Urinary bladder (tissue), 4 donors: ENCODE data around the gene DYNC1I1. TPM values are rescaled to one million over a fixed set of nuclear protein-coding genes. Genes with fewer than 3 reads are reported as not detected.

ENCODE experiments used
- DNase-seq: peaks from one replicate; pipeline ENCODE4 v3.0.0-alpha.2; 2015; ENCODE audit errors: extremely low spot score
- H3K27ac ChIP-seq: one replicate; pipeline ENCODE4 v1.5.1; 2013; ENCODE audit warnings: low read depth, mild to moderate bottlenecking, moderate library complexity
- H3K36me3 ChIP-seq: one replicate; pipeline ENCODE4 v1.6.1; 2013; ENCODE audit warnings: mild to moderate bottlenecking, moderate library complexity; ENCODE audit not compliant: insufficient read depth
- H3K4me1 ChIP-seq: one replicate; pipeline ENCODE4 v1.6.1; 2013; ENCODE audit warnings: mild to moderate bottlenecking, moderate library complexity; ENCODE audit not compliant: insufficient read depth
- H3K4me3 ChIP-seq: one replicate; pipeline ENCODE4 v1.5.1; 2013; ENCODE audit warnings: low read depth, low read length
- WGBS: extraction: QIAGEN DNeasy Blood & Tissue Kit; methylation state at CpG from one replicate; pipeline ENCODE4 v1.1.7; 2013; 5-methylcytosine and 5-hydroxymethylcytosine counted together
- polyA plus RNA-seq: library from polyadenylated mRNA; stranded (reverse); fragments of 200-250 nt; gene quantifications from one replicate; pipeline ENCODE4 v1.2.3, GENCODE V29; 2013
- total RNA-seq: library from RNA; depleted of rRNA; stranded (reverse); fragments of >200 nt; gene quantifications from one replicate; pipeline ENCODE4 v1.2.3, GENCODE V29; 2014
- donor health status: healthy with polysubstance abuse.
- donor health status: healthy.

DYNC1I1 gene
- total and polyA plus RNA-seq, 2 donors, result 2.2 to 34.4 TPM

- Histone ChIP-seq H3K4me1 (no peaks in the 10 kb centered on the region), H3K36me3 (no peaks in the 10 kb centered on the region), H3K4me3 (no peak overlapping the region), H3K27ac (no peak overlapping the region)
- no peak for DNase-seq
These were observed 72.7 kb downstream of the DYNC1I1 start for GRCh38 chr7:95845007-95845406.

GRCh38 chr7:95847061-95847460, 74.7 kb downstream of the DYNC1I1 start:
- H3K36me3 ChIP-seq, result no peaks in the 10 kb centered on the region
- H3K4me3 ChIP-seq, result no peak overlapping the region
- WGBS, result 54% methylated on average over 4 of the region's 4 CpGs
- no peak for DNase-seq
- H3K27ac ChIP-seq, result no peak overlapping the region
- no peaks in the 10 kb centered on the region for H3K4me1 ChIP-seq

GRCh38 chr7:95859429-95859828, 87.1 kb downstream of the DYNC1I1 start:
- no peak for DNase-seq
- Histone ChIP-seq H3K4me3 (no peak overlapping the region), H3K4me1 (no peaks in the 10 kb centered on the region), H3K36me3 (no peaks in the 10 kb centered on the region), H3K27ac (no peak overlapping the region)
- WGBS, result 74% methylated on average over 1 of the region's 1 CpG

- WGBS, result 62% methylated on average over 2 of the region's 2 CpGs
- no peaks in the 10 kb centered on the region for H3K4me1 ChIP-seq
- no peak overlapping the region for H3K27ac ChIP-seq
- no peak overlapping the region for H3K4me3 ChIP-seq
- H3K36me3 ChIP-seq, result no peaks in the 10 kb centered on the region
- DNase-seq, result no peak
These were observed 88.7 kb downstream of the DYNC1I1 start for GRCh38 chr7:95861041-95861440.

- Histone ChIP-seq H3K4me3 (no peak overlapping the region), H3K4me1 (no peaks in the 10 kb centered on the region), H3K27ac (no peak overlapping the region), H3K36me3 (no peaks in the 10 kb centered on the region)
- no peak for DNase-seq
- WGBS, result 38% methylated on average over 2 of the region's 2 CpGs
These were observed 91.3 kb downstream of the DYNC1I1 start for GRCh38 chr7:95863623-95864022.

- H3K36me3 ChIP-seq, result no peaks in the 10 kb centered on the region
- DNase-seq, result no peak
- 75% methylated on average over 9 of the region's 9 CpGs for WGBS
- no peak overlapping the region for H3K4me3 ChIP-seq
- no peaks in the 10 kb centered on the region for H3K4me1 ChIP-seq
- no peak overlapping the region for H3K27ac ChIP-seq
These were observed 93.5 kb downstream of the DYNC1I1 start for GRCh38 chr7:95865716-95866371.

GRCh38 chr7:95867309-95867708, 95.0 kb downstream of the DYNC1I1 start:
- no peak overlapping the region for H3K27ac ChIP-seq
- 61% methylated on average over 3 of the region's 3 CpGs for WGBS
- H3K4me1 ChIP-seq, result no peaks in the 10 kb centered on the region
- DNase-seq, result no peak
- no peak overlapping the region for H3K4me3 ChIP-seq
- no peaks in the 10 kb centered on the region for H3K36me3 ChIP-seq

- no peaks in the 10 kb centered on the region for H3K36me3 ChIP-seq
These were observed 98.9 kb downstream of the DYNC1I1 start for GRCh38 chr7:95871075-95871848.

GRCh38 chr7:95871896-95872295, 99.5 kb downstream of the DYNC1I1 start:
- Histone ChIP-seq H3K27ac (no peak overlapping the region), H3K4me1 (no peaks in the 10 kb centered on the region), H3K4me3 (no peak overlapping the region), H3K36me3 (no peaks in the 10 kb centered on the region)
- DNase-seq, result no peak
- 68% methylated on average over 9 of the region's 9 CpGs for WGBS

More at GRCh38 chr7:95871075-95871848, 98.9 kb downstream of the DYNC1I1 start:
- no peak for DNase-seq
- no peak overlapping the region for H3K27ac ChIP-seq
- WGBS, result 18% methylated on average over 6 of the region's 6 CpGs
- no peaks in the 10 kb centered on the region for H3K4me1 ChIP-seq
- no peak overlapping the region for H3K4me3 ChIP-seq

- H3K27ac ChIP-seq, result no peak overlapping the region
These were observed 101.8 kb downstream of the DYNC1I1 start for GRCh38 chr7:95874129-95874528.

GRCh38 chr7:95874541-95875265, 102.3 kb downstream of the DYNC1I1 start:
- no peaks in the 10 kb centered on the region for H3K4me1 ChIP-seq
- no peak overlapping the region for H3K27ac ChIP-seq
- no peak overlapping the region for H3K4me3 ChIP-seq
- DNase-seq, result no peak
- H3K36me3 ChIP-seq, result no peaks in the 10 kb centered on the region
- WGBS, result 78% methylated on average over 4 of the region's 4 CpGs

More at GRCh38 chr7:95874129-95874528, 101.8 kb downstream of the DYNC1I1 start:
- 66% methylated on average over 3 of the region's 3 CpGs for WGBS
- no peak overlapping the region for H3K4me3 ChIP-seq
- no peaks in the 10 kb centered on the region for H3K36me3 ChIP-seq
- no peak for DNase-seq
- no peaks in the 10 kb centered on the region for H3K4me1 ChIP-seq

GRCh38 chr7:95875519-95875918, 103.2 kb downstream of the DYNC1I1 start:
- Histone ChIP-seq H3K4me3 (no peak overlapping the region), H3K4me1 (no peaks in the 10 kb centered on the region), H3K27ac (no peak overlapping the region), H3K36me3 (no peaks in the 10 kb centered on the region)
- DNase-seq, result no peak

- Histone ChIP-seq H3K4me3 (no peak overlapping the region), H3K4me1 (no peaks in the 10 kb centered on the region), H3K36me3 (no peaks in the 10 kb centered on the region), H3K27ac (no peak overlapping the region)
- no peak for DNase-seq
These were observed 106.3 kb downstream of the DYNC1I1 start for GRCh38 chr7:95878677-95879076.

- no peaks in the 10 kb centered on the region for H3K4me1 ChIP-seq
- 82% methylated on average over 1 of the region's 1 CpG for WGBS
- no peak for DNase-seq
- no peaks in the 10 kb centered on the region for H3K36me3 ChIP-seq
- no peak overlapping the region for H3K27ac ChIP-seq
- no peak overlapping the region for H3K4me3 ChIP-seq
These were observed 109.2 kb downstream of the DYNC1I1 start for GRCh38 chr7:95881597-95881996.
